Mucosa of rectum (tissue), 2 donors: ENCODE data around the gene NLRP9.

ENCODE experiments used
- H3K27ac ChIP-seq, 2 donors: one replicate each; pipeline ENCODE4 v1.7.0; 2013; ENCODE audit warnings: inconsistent platforms in 2 of 2, low read depth in 2 of 2, low read length in 2 of 2
- H3K27me3 ChIP-seq, 2 donors: one replicate each; pipeline ENCODE4 v1.7.0; 2013; ENCODE audit warnings: low read length in 2 of 2; ENCODE audit not compliant: control insufficient read depth in 2 of 2, insufficient read depth in 2 of 2
- H3K36me3 ChIP-seq, 2 donors: one replicate each; pipeline ENCODE4 v1.7.0; 2013; ENCODE audit warnings: low read length in 2 of 2; ENCODE audit not compliant: control insufficient read depth in 2 of 2, insufficient read depth in 2 of 2
- H3K4me1 ChIP-seq, 2 donors: one replicate each; pipeline ENCODE4 v1.7.0; 2013; ENCODE audit warnings: low read length in 2 of 2, mild to moderate bottlenecking in 1 of 2; ENCODE audit not compliant: control insufficient read depth in 2 of 2, insufficient read depth in 2 of 2
- H3K4me3 ChIP-seq, 2 donors: one replicate each; pipeline ENCODE4 v1.7.0; 2013; ENCODE audit warnings: low read length in 2 of 2
- H3K9ac ChIP-seq, 2 donors: one replicate each; pipeline ENCODE4 v1.7.0; 2013; ENCODE audit warnings: low read length in 2 of 2, low read depth in 1 of 2, mild to moderate bottlenecking in 1 of 2
- H3K9me3 ChIP-seq, 2 donors: one replicate each; pipeline ENCODE4 v1.7.0; 2013; ENCODE audit warnings: low read length in 2 of 2; ENCODE audit not compliant: control insufficient read depth in 2 of 2
- donor health status: healthy.
- donor health status: Normal muscosa, but diverticular disease.

Gene NLRP9

DNA sequence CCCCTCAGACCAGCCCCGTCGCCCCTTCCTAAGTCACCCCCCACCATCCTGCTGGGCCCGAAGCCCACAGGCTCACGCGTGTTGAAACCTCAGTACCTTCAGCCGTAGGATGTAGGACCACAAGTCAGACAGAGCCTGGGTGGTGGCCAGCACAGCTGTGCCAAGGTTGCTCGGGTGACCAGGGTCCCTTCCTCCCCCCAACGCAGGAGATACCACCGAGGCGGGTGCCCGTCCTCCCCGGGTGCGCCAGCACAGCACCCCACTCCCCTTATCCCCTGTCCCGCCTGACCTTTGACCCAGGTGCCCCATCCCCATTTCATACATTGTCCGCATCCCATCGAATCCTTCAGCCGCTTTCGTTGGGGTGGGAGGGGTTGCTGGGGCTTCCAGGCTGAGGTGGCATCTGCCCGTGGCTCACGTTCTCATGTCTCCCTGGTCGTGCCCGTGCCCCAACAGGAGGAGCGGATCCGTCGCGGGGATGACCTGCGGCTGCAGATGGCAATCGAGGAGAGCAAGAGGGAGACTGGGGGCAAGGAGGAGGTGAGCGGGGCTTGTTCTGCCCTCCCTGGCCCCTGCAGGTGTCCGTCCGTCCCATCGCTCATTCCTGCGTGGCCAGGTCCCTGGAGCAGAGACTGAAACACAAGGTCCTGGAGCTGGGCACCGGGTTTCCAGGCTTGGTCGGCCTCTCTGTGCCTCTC is 48.6 kb downstream of the NLRP9 start:
- Histone ChIP-seq H3K27me3 (no peaks in the 10 kb centered on the region), H3K36me3 (peaks cover 56 to 66% of the 10 kb centered on the region in 2 donors), H3K9ac (peak overlapping the region; percentile 56 to 71), H3K4me1 (peaks cover 44 to 52% of the 10 kb centered on the region in 2 donors), H3K27ac (peak overlapping the region; percentile 94 to 97), H3K4me3 (peak overlapping the region in 1 of 2 donors; percentile 33), H3K9me3 (no peaks in the 10 kb centered on the region)

DNA sequence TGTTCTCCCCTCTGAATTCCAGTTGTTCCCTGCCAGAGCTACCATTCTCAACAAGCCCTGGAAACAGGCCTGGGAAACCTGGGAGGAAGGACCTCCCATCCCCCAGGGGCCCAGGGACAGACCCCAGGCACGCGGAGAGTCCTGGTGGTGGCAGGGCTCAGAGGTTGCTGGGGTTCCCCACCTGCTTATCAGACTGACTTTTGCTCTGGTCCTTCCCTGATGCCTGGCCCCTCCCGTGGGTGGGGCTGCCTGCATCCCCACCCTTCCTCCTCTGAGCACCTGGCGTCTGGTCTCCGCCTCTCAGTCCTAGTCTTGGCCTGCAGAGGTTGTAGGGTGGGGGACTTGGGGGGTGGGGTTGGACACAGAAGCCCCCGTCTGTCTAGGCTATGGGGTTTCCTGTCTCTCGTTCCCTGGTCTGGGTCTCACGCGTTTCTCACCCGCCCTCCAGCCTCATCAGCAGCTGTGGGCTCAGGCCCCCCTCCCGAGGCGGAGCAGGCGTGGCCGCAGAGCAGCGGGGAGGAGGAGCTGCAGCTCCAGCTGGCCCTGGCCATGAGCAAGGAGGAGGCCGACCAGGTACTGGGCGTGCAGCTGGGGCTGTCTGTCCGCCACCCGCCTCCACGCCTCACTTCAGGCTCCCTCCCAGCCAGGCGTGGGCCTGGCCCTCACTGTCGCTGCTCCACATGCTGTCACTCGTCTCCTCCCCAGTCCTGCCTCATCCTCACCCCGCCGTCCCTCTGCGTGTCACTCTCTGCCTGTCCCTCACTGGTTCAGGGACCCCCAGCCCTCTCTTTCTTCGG is 49.6 kb downstream of the NLRP9 start:
- Histone ChIP-seq H3K27me3 (no peaks in the 10 kb centered on the region), H3K9ac (peak overlapping the region; percentile 70 to 77), H3K9me3 (no peaks in the 10 kb centered on the region), H3K36me3 (peaks cover 52 to 64% of the 10 kb centered on the region in 2 donors), H3K4me1 (peaks cover 53 to 61% of the 10 kb centered on the region in 2 donors), H3K27ac (peak overlapping the region; percentile 94 to 97), H3K4me3 (peak overlapping the region in 1 of 2 donors; percentile 36)

DNA sequence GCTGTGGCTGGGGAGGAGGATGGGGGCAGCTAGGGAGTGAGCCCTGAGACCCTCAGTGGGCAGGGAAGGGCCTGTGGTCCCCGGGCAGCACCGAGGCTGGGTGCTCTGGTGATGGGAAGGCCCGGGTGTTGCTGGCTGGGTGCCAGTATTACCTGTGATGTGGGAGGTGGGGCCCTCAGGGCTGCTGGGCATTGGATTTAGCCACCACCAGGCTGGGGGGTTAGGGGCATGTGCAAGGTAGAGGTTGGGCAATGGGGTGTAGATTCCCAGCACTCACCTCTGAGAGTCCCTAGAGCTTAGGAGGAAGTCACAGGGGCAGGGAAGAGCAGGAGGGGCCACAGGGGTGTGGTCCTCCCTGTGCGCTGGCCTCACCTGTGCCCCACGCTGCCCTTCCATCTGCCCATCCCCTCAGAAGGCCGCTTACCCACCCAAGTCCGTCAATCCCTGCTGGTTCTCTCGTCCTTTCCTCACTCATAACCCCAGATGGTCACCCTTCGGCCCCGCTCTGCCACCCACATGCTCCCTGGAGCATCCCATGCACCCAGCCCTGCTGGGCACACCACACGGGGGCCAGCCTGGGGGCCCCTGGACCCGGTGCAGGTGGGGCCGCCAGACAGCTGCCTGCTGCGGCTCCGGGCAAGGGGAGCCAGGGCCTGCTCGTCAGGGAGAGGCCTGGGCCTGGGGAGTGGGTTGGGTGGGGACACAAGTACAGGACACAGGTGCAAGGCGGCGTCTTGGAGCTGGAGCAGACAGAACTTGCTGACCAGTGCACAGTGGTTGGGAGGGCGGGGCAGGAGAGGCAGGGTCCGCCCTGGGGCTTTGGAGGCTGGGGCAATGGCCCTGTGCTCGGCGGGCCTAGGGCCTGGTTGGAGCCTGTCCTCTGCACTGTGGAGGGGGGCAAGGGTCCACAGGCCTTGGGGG is 50.7 kb downstream of the NLRP9 start:
- Histone ChIP-seq H3K27me3 (no peaks in the 10 kb centered on the region), H3K9me3 (no peaks in the 10 kb centered on the region), H3K27ac (peak overlapping the region; percentile 94 to 97), H3K9ac (peak overlapping the region; percentile 70 to 77), H3K4me3 (peak overlapping the region in 1 of 2 donors; percentile 36), H3K4me1 (peaks cover 59 to 66% of the 10 kb centered on the region in 2 donors), H3K36me3 (peaks cover 45 to 57% of the 10 kb centered on the region in 2 donors)

DNA sequence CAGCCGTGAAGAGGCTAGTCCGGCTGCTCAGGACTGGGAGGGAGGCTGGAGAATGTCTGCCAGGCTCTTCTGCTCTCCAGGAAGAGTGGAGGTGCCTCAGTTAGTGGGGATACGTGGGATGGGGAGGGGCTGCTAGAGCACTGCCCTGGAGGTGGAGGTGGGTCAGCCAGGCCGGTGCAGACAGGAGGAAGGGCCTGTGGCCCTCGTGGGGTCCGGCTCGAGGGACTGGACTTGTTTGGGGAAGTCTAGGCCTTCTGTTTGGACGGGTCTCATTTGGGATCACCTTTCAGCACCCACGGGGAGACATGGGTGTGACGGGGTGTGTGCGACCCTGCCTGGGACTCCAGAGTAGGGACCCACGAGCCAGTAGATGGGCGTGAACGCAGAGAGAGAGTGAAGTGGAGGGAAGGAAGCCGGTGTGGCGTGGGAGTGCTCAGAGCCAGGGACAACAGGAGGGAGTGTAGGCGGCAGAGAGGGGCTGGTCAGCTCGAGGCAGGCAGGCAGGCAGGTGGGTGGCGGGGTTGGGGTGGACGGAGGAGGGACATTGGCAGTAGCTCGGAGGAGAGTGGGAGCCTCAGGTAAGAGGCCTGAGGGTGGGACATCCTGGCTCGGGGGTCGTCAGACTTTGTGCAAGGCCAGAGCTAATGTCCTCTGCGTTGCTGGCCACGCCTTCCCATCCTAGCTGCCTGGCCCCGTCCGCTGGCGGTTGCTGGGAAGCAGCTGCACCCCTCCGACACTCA is 51.7 kb downstream of the NLRP9 start:
- peak overlapping the region in 1 of 2 donors; percentile 1 for H3K9ac ChIP-seq
- H3K4me3 ChIP-seq: no peak overlapping the region
- no peaks in the 10 kb centered on the region for H3K27me3 ChIP-seq
- H3K27ac ChIP-seq: peak overlapping the region; percentile 94 to 97
- H3K36me3 ChIP-seq: peaks cover 43 to 61% of the 10 kb centered on the region in 2 donors
- peaks cover 61 to 70% of the 10 kb centered on the region in 2 donors for H3K4me1 ChIP-seq
- no peaks in the 10 kb centered on the region for H3K9me3 ChIP-seq

DNA sequence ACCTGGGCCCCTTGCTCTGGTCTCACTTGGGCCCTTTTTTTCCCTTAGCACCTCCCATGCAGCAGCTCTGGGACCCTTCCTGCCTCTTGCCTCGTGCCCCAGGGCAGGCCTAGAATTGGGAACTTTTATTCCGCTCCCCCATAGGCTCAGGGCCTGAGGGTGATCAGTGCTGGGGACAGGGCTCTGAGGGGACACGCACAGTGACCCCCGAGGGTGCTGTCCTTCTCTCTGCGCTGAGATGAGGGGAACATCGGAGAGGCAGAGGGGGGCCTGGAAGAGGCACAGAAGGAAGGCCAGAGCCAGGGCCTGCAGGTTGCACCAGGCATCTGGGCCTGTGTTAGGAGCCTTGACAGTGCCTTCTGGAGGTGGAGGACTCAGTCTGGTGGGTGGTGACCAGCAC is 52.4 kb downstream of the NLRP9 start:
- Histone ChIP-seq H3K36me3 (peaks cover 44 to 63% of the 10 kb centered on the region in 2 donors), H3K9ac (peak overlapping the region in 1 of 2 donors; percentile 6), H3K4me1 (peaks cover 61 to 70% of the 10 kb centered on the region in 2 donors), H3K27me3 (no peaks in the 10 kb centered on the region), H3K4me3 (no peak overlapping the region), H3K27ac (peak overlapping the region in 1 of 2 donors; percentile 94), H3K9me3 (no peaks in the 10 kb centered on the region)

DNA sequence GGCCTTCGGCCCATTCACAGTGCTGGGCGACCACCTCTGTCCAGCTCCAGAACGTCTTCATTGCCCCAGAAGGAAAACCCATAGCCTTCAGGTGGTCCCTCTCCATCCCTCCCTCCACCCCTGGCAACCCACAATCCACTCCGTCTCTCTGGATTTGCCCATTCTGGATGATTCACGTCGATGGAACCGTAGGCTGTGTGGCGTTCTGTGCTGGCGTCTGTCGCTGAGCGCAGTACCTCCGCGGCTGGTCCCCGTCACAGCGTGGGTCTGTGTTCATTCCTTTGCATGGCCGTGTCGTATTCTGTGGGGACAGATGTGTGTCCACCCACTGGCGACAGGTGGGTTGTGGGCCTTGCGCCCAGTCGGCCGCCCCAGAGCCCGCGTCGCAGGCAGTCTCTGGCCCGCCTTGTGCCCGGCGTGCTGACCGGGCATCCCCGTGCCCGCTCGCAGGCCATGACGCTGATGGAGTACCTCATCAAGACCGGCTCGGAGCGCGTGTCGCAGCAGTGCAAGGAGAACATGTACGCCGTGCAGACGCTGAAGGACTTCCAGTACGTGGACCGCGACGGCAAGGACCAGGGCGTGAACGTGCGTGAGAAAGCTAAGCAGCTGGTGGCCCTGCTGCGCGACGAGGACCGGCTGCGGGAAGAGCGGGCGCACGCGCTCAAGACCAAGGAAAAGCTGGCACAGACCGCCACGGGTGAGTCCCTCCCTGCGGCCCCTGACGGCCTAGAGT is 53.1 kb downstream of the NLRP9 start:
- Histone ChIP-seq H3K4me3 (peak overlapping the region; percentile 3 to 60), H3K36me3 (peaks cover 41 to 63% of the 10 kb centered on the region in 2 donors), H3K9me3 (no peaks in the 10 kb centered on the region), H3K9ac (peak overlapping the region in 1 of 2 donors; percentile 68), H3K27me3 (no peaks in the 10 kb centered on the region), H3K27ac (peak overlapping the region; percentile 94 to 96), H3K4me1 (peaks cover 61 to 71% of the 10 kb centered on the region in 2 donors)

DNA sequence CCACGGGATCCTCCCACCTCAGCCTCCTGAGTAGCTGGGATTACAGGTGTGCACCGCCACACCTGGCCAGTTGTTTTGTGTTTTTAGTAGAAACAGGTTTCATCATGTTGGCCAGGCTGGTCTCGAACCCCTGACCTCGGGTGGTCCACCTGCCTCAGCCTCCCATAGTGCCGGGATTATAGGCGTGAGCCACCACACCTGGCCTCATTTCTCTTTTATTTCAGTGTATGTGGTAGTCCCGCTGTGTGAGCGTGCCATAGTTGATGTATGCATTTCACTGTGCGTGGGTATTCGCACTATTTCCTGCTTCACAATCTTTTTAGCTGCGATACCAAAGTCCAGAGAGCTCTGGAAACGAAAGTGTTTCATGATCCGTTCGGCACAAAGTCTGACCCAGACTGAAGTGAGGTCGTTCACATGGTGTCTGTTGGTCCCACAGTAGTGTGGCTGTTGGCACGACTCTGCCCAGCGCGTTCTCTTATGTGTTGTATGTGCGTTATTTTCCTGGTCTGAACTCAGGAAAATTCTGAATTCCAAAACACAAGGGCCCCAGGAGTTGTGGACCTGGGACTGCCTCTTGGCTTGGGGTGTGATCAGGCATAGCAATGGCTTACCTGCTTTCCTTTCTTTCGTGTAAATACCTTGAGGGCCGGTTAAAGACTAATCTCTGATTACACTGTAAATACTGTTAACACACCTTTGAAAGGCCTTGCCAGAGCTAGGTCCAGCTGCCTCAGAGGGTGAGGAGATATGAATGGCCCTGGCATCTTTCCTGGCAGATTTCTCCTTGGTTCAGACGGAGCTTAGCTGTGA is 54.5 kb downstream of the NLRP9 start:
- H3K27me3 ChIP-seq: no peaks in the 10 kb centered on the region
- peak overlapping the region; percentile 32 to 60 for H3K4me3 ChIP-seq
- H3K27ac ChIP-seq: peak overlapping the region; percentile 94 to 96
- peak overlapping the region; percentile 68 to 70 for H3K9ac ChIP-seq
- peaks cover 43 to 63% of the 10 kb centered on the region in 2 donors for H3K36me3 ChIP-seq
- H3K9me3 ChIP-seq: no peaks in the 10 kb centered on the region
- peaks cover 53 to 69% of the 10 kb centered on the region in 2 donors for H3K4me1 ChIP-seq

DNA sequence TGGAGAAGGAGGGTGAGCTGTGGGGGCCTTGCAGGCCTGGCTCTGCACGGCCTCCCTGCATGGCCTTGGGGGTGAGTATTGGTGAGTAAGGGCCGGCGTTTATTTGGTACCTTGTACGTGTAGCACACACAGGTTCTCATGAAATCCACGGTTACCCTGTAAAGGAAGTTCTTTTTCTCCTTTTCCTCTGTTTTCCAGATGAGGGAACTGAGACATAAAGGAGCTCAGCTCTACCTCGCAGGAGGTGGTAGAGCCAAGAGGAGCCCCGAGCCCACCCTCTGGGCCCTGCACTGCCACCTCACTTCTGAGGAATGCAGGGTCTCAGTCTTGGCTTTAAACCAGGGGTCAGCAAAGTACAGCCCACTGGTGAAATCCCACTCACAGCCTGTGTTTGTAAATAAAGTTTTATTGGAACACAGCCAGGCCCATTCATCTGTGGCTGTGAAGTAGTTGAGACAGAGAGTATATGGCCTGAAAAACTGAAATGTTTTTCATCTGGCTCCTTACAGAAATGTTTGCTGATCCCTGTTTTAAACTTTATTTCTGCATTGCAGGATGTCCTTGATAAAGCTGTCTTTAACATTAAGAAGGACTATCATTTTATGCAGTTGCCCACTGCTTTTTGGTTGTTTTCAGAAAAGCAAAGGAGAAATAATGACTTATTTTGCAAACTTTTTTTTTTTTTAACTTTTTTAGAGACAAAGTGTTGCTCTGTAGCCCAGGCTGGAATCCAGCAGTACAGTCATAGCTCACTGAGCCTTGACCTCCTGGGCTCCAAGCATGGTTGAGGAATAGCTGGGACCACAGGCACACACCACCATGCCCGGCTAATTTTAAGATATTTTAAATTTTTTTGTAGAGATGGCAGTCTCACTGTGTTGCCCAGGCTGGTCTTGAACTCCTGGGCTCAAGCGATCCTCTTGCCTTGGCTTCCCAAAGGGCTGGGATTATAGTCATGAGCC is 56.8 kb downstream of the NLRP9 start:
- H3K4me1 ChIP-seq: peaks cover 56 to 70% of the 10 kb centered on the region in 2 donors
- H3K36me3 ChIP-seq: peaks cover 48 to 65% of the 10 kb centered on the region in 2 donors
- no peaks in the 10 kb centered on the region for H3K27me3 ChIP-seq
- H3K9me3 ChIP-seq: no peaks in the 10 kb centered on the region
- no peak overlapping the region for H3K9ac ChIP-seq
- no peak overlapping the region for H3K27ac ChIP-seq
- no peak overlapping the region for H3K4me3 ChIP-seq
